HG02840 (cell line): Measurements from ENCODE around the gene TSPAN8.
"Not testable (repeated sequence)": the region's sequence is repeated elsewhere in the genome, so short reads cannot be mapped to it uniquely, and the experiment has no call there.

Experiments used
- ATAC-seq: cut with Tn5 transposase; IDR thresholded peaks from one replicate; pipeline ENCODE4 v1.9.1; 2021; ENCODE audit warnings: mild to moderate bottlenecking, moderate library complexity, moderate number of reproducible peaks; ENCODE audit not compliant: unreplicated experiment, low FRiP score

Gene TSPAN8

GRCh38 chr12:71165780-71166179 lies 8.0 kb upstream of the TSPAN8 start:
- ATAC-seq = not testable (repeated sequence)

GRCh38 chr12:71164568-71165197 lies 6.9 kb upstream of the TSPAN8 start:
- no peak for ATAC-seq

GRCh38 chr12:71164166-71164565 lies 6.4 kb upstream of the TSPAN8 start:
- no peak for ATAC-seq

GRCh38 chr12:71162832-71163763 lies 5.3 kb upstream of the TSPAN8 start:
- ATAC-seq = no peak

GRCh38 chr12:71161591-71161990 lies 3.8 kb upstream of the TSPAN8 start:
- no peak for ATAC-seq

GRCh38 chr12:71160585-71160984 lies 2.8 kb upstream of the TSPAN8 start:
- ATAC-seq = no peak

GRCh38 chr12:71159878-71160277 lies 2.1 kb upstream of the TSPAN8 start:
- ATAC-seq = no peak

GRCh38 chr12:71159264-71159663 lies 1.5 kb upstream of the TSPAN8 start:
- no peak for ATAC-seq

- no peak for ATAC-seq
Measured at GRCh38 chr12:71158361-71158882, 623 bp upstream of the TSPAN8 start.

GRCh38 chr12:71155225-71155624 lies 2.6 kb downstream of the TSPAN8 start:
- ATAC-seq = no peak

- no peak for ATAC-seq
Measured at GRCh38 chr12:71152851-71153250, 4.9 kb downstream of the TSPAN8 start.

- ATAC-seq = not testable (repeated sequence)
Measured at GRCh38 chr12:71150041-71150440, 7.8 kb downstream of the TSPAN8 start.

GRCh38 chr12:71144682-71145081 lies 13.1 kb downstream of the TSPAN8 start:
- ATAC-seq = no peak

- no peak for ATAC-seq
Measured at GRCh38 chr12:71142956-71143355, 14.8 kb downstream of the TSPAN8 start.

- no peak for ATAC-seq
Measured at GRCh38 chr12:71142016-71142415, 15.8 kb downstream of the TSPAN8 start.

GRCh38 chr12:71141378-71141926 lies 16.3 kb downstream of the TSPAN8 start:
- ATAC-seq = no peak

- no peak for ATAC-seq
Measured at GRCh38 chr12:71139153-71139735, 18.6 kb downstream of the TSPAN8 start.

- ATAC-seq = no peak
Measured at GRCh38 chr12:71138011-71138410, 19.8 kb downstream of the TSPAN8 start.

- ATAC-seq = no peak
Measured at GRCh38 chr12:71135812-71136176, 22.0 kb downstream of the TSPAN8 start.

- ATAC-seq = no peak
Measured at GRCh38 chr12:71135077-71135811, 22.6 kb downstream of the TSPAN8 start.
